GM06990 (cell line): ENCODE measurements around the gene CENPL.
A peak's percentile ranks its signal among the peaks of the same experiment; 100 is the strongest.

Source experiments
- DNase-seq: peaks from one replicate; pipeline ENCODE4 v3.0.0-alpha.2; 2011; ENCODE audit not compliant: insufficient read length; ENCODE audit errors: extremely low read depth
- H3K27me3 ChIP-seq: replicated peaks from 2 replicates; pipeline ENCODE4 v1.6.0; 2011; ENCODE audit warnings: low read length; ENCODE audit not compliant: control insufficient read depth, insufficient read depth
- H3K36me3 ChIP-seq: 2 replicates; pipeline ENCODE4 v1.5.1; 2011; ENCODE audit warnings: low read length; ENCODE audit not compliant: control insufficient read depth, insufficient read depth
- H3K4me3 ChIP-seq: replicated peaks from 2 replicates; pipeline ENCODE4 v1.5.1; 2011; ENCODE audit warnings: low read depth, mild to moderate bottlenecking, control low read depth, low read length
- CTCF ChIP-seq: IDR thresholded peaks from 2 replicates; pipeline ENCODE4 v1.5.1; 2011; ENCODE audit warnings: low read length, control low read depth, mild to moderate bottlenecking, inconsistent platforms; ENCODE audit not compliant: insufficient read depth, poor library complexity, severe bottlenecking

Gene CENPL

GRCh38 chr1:173824315-173825081, at the start of gene CENPL, which contains the start of gene DARS2:
CENPL (minus strand) TSS chr1:173824883; CDS start chr1:173811299, 13,584 bp downstream.
DARS2 (plus strand) TSS chr1:173824673; CDS start chr1:173825230, 557 bp downstream.
- no peak for TF ChIP-seq CTCF
- Histone ChIP-seq H3K4me3 (peak within 1 kb of the TSS; percentile 91), H3K36me3 (no peaks in the 10 kb centered on the region), H3K27me3 (no peaks in the 10 kb centered on the region)
- peak; percentile 90 for DNase-seq

- DNase-seq: no peak
- peaks cover 1% of the 10 kb centered on the region for H3K36me3 ChIP-seq
- no peaks in the 10 kb centered on the region for H3K27me3 ChIP-seq
- no peak overlapping the region for H3K4me3 ChIP-seq
- TF ChIP-seq CTCF: no peak
Observed at GRCh38 chr1:173871500-173871899, 46.8 kb upstream of the CENPL start.

GRCh38 chr1:173871091-173871490, 46.4 kb upstream of the CENPL start:
- Histone ChIP-seq H3K27me3 (no peaks in the 10 kb centered on the region), H3K4me3 (peak overlapping the region; percentile 28), H3K36me3 (peaks cover 1% of the 10 kb centered on the region)
- DNase-seq: no peak
- TF ChIP-seq CTCF: no peak

- Histone ChIP-seq H3K36me3 (peaks cover 4% of the 10 kb centered on the region), H3K4me3 (peak overlapping the region; percentile 49), H3K27me3 (no peaks in the 10 kb centered on the region)
- peak; percentile 58 for DNase-seq
- no peak for TF ChIP-seq CTCF
Observed at GRCh38 chr1:173870252-173871075, 45.8 kb upstream of the CENPL start.

GRCh38 chr1:173869021-173869359, 44.3 kb upstream of the CENPL start:
- Histone ChIP-seq H3K27me3 (no peaks in the 10 kb centered on the region), H3K4me3 (peak overlapping the region; percentile 87), H3K36me3 (peaks cover 8% of the 10 kb centered on the region)
- no peak for TF ChIP-seq CTCF
- DNase-seq: no peak
